Astrocyte (in vitro differentiated cells and primary cell): ENCODE data around the gene SPSB3. TPM values are rescaled to one million over a fixed set of nuclear protein-coding genes. Genes with fewer than 3 reads are reported as not detected.
A peak's percentile ranks its signal among the peaks of the same experiment; 100 is the strongest.

Experiments
- DNase-seq: peaks from one replicate; pipeline ENCODE4 v3.0.0-alpha.2; 2010; ENCODE audit warnings: low read depth
- FAIRE-seq: peaks from 2 replicates; lab custom pipeline; 2011; peaks lifted over from hg19 to GRCh38; lab: Jason Lieb, UNC
- H2AFZ ChIP-seq: 2 replicates; pipeline ENCODE4 v1.6.0; 2012; ENCODE audit warnings: low read depth, low read length, inconsistent platforms
- H3K27ac ChIP-seq: 2 replicates; pipeline ENCODE4 v1.5.1; 2011; ENCODE audit warnings: low read depth, low read length, inconsistent platforms
- H3K27me3 ChIP-seq: 2 replicates; pipeline ENCODE4 v1.6.0; 2011; ENCODE audit warnings: low read length, inconsistent platforms; ENCODE audit not compliant: insufficient read depth
- H3K36me3 ChIP-seq: 2 replicates; pipeline ENCODE4 v1.5.1; 2011; ENCODE audit warnings: low read length, inconsistent platforms; ENCODE audit not compliant: insufficient read depth
- H3K4me1 ChIP-seq: 2 replicates; pipeline ENCODE4 v1.5.1; 2011; ENCODE audit warnings: low read length, inconsistent platforms; ENCODE audit not compliant: insufficient read depth
- H3K4me2 ChIP-seq: 2 replicates; pipeline ENCODE4 v1.6.0; 2012; ENCODE audit warnings: low read length, inconsistent platforms
- H3K4me3 ChIP-seq: 2 replicates; pipeline ENCODE4 v1.5.1; 2011; ENCODE audit warnings: low read depth, mild to moderate bottlenecking, low read length, inconsistent platforms; ENCODE audit not compliant: insufficient read depth
- H3K79me2 ChIP-seq: 2 replicates; pipeline ENCODE4 v1.6.0; 2012; ENCODE audit warnings: mild to moderate bottlenecking, low read length, inconsistent platforms; ENCODE audit not compliant: insufficient read depth
- H3K9ac ChIP-seq: 2 replicates; pipeline ENCODE4 v1.6.0; 2012; ENCODE audit warnings: mild to moderate bottlenecking, low read length, inconsistent platforms
- H3K9me3 ChIP-seq: 2 replicates; pipeline ENCODE4 v1.5.1; 2012; ENCODE audit warnings: low read depth, mild to moderate bottlenecking, low read length, inconsistent platforms; ENCODE audit not compliant: insufficient read depth
- H4K20me1 ChIP-seq: 2 replicates; pipeline ENCODE4 v1.6.0; 2012; ENCODE audit warnings: low read length, inconsistent platforms; ENCODE audit not compliant: insufficient read depth
- H3K27ac Mint-ChIP-seq: one replicate; pipeline ENCODE4 v1.8.0; 2021; ENCODE audit warnings: mild to moderate bottlenecking, mixed read lengths; ENCODE audit not compliant: unreplicated experiment
- H3K27me3 Mint-ChIP-seq: one replicate; pipeline ENCODE4 v1.8.0; 2021; ENCODE audit warnings: low read depth, mixed read lengths; ENCODE audit not compliant: unreplicated experiment
- H3K36me3 Mint-ChIP-seq: one replicate; pipeline ENCODE4 v1.8.0; 2021; ENCODE audit warnings: low read depth, mixed read lengths; ENCODE audit not compliant: unreplicated experiment
- H3K4me1 Mint-ChIP-seq: one replicate; pipeline ENCODE4 v1.8.0; 2021; ENCODE audit warnings: low read depth, mixed read lengths; ENCODE audit not compliant: unreplicated experiment
- H3K4me3 Mint-ChIP-seq: one replicate; pipeline ENCODE4 v1.8.0; 2021; ENCODE audit warnings: mild to moderate bottlenecking, moderate library complexity, mixed read lengths; ENCODE audit not compliant: unreplicated experiment
- H3K9me3 Mint-ChIP-seq: one replicate; pipeline ENCODE4 v1.8.0; 2021; ENCODE audit warnings: mild to moderate bottlenecking, mixed read lengths; ENCODE audit not compliant: unreplicated experiment
- CTCF ChIP-seq: IDR thresholded peaks from 2 replicates; pipeline ENCODE4 v1.5.1; 2011; ENCODE audit warnings: low read depth, mild to moderate bottlenecking, inconsistent platforms, low read length, moderate library complexity; ENCODE audit not compliant: insufficient read depth
- EZH2 ChIP-seq: IDR thresholded peaks from 2 replicates; pipeline ENCODE4 v1.6.1; 2012; ENCODE audit warnings: mild to moderate bottlenecking, low read length, inconsistent platforms; ENCODE audit not compliant: insufficient read depth
- total RNA-seq: library from RNA; stranded (reverse); gene quantifications from 2 replicates; pipeline ENCODE4 v1.2.1, GENCODE V29; 2021

SPSB3 gene
- total RNA-seq, 1 donor from 2014 or later = 23.3 TPM

DNA sequence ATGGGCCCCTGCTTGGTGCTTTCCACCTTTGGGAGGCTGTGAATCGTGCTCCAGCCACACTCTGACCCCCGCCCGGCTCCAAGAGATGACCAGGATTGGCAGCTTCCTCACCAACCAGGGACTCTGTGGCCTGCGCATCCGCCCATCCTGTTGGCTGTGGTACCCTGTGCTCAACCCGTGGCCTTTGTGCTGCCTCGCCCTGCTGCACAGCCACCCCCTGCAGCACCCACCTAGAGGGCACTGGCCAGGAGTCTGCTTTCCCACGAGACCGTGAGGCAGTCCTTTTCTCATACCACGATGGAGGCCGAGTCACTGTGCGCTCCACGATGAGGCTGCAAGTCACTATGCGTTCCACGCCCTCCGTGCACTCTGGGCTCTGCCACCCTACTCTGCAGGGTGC, 30.4 kb downstream of the SPSB3 start:
- H3K36me3 ChIP-seq = peaks cover 20% of the 10 kb centered on the region
- H2AFZ ChIP-seq = no peak overlapping the region
- H4K20me1 ChIP-seq = peaks cover 46% of the 10 kb centered on the region
- no peak for TF ChIP-seq CTCF
- no peak for TF ChIP-seq EZH2
- no peaks in the 10 kb centered on the region for H3K27me3 ChIP-seq
- H3K9me3 ChIP-seq = no peaks in the 10 kb centered on the region
- no peaks in the 10 kb centered on the region for H3K27me3 Mint-ChIP-seq
- no peak overlapping the region for H3K4me2 ChIP-seq
- peaks cover 9% of the 10 kb centered on the region for H3K79me2 ChIP-seq
- H3K4me3 ChIP-seq = no peak overlapping the region
- H3K9ac ChIP-seq = no peak overlapping the region
- peak overlapping the region; percentile 69 for H3K27ac Mint-ChIP-seq
- peaks cover 18% of the 10 kb centered on the region for H3K36me3 Mint-ChIP-seq
- peaks cover 8% of the 10 kb centered on the region for H3K4me1 ChIP-seq
- FAIRE-seq (no peak), DNase-seq (no peak)
- no peak overlapping the region for H3K4me3 Mint-ChIP-seq
- no peak overlapping the region for H3K27ac ChIP-seq
- H3K4me1 Mint-ChIP-seq = peaks cover 10% of the 10 kb centered on the region
- H3K9me3 Mint-ChIP-seq = no peaks in the 10 kb centered on the region

DNA sequence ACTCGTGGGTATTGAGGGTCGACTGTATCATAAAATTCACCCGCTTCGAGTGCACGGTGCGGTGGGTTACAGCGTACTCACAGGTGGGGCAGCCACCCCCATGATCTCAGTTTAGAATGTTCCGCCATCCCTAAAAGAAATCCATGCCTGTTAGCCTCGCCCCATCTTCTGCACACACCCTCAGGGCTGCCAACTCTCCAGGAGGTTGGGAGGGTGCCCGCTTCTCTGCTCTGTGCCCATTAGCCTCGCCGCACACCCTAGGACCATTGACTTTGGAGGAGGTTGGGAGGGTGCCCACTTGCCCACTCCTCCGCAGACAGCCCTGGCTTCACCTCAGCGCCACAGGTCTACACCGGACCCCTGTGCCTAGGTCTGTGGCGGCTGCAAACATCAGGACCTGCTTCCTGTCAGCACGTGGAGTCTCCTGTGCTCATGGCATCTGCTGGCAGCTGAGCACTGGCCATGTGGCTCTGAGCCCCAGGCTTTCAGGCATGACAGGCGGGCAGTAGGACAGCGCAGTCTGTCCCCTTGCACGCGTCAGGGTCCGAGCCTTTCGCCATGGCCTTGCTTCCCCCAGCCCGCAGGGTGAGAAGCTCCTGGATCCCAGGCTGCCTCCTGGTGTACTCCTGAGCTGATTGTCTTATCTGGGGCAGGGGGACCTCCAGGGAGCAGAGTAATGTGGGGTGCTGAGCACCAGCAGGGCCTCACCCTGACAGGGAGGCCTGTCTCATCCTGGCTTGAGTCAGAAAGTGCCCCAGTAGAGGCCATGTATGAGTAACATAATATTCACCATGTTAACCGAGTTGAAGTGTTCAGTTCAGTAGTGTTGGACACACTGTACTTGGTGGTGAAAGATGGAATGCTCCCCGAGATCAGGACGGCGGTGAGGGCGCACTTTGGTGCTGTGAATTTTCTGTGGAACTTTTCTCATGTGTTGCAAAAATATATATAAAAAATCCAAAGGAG, 32.9 kb downstream of the SPSB3 start:
- Histone ChIP-seq H4K20me1 (peaks cover 35% of the 10 kb centered on the region), H3K27me3 (no peaks in the 10 kb centered on the region), H3K4me3 (no peak overlapping the region), H3K4me1 (peaks cover 31% of the 10 kb centered on the region), H3K9ac (no peak overlapping the region), H3K9me3 (no peaks in the 10 kb centered on the region), H3K27ac (no peak overlapping the region), H3K4me2 (no peak overlapping the region), H2AFZ (no peak overlapping the region), H3K36me3 (peaks cover 20% of the 10 kb centered on the region), H3K79me2 (peaks cover 9% of the 10 kb centered on the region)
- DNase-seq = peak; percentile 14
- no peak for FAIRE-seq
- Mint-ChIP-seq H3K4me3 (no peak overlapping the region), H3K4me1 (peaks cover 20% of the 10 kb centered on the region), H3K27ac (no peak overlapping the region), H3K36me3 (peaks cover 15% of the 10 kb centered on the region), H3K9me3 (no peaks in the 10 kb centered on the region), H3K27me3 (no peaks in the 10 kb centered on the region)
- TF ChIP-seq CTCF (no peak), EZH2 (no peak)

DNA sequence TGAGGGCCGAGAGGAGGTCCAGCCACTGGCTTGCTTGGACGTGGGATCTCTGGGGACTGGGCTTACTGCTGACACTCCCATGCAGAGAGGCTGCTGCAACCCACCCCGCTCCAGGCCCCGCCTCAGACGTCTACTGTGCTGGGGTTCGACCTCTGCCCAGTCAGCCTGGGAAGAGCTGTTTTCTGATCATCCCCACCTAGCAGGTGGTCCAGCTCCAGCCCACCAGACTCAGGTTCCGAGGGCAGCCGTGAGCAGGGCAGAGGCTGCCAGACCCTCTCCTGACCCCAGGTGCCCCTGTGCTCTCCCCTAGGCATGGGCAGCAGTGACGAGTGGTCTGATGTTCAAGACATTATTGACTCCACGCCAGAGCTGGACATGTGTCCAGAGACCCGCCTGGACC, 34.4 kb downstream of the SPSB3 start:
- H3K4me1 Mint-ChIP-seq = peaks cover 19% of the 10 kb centered on the region
- H3K36me3 ChIP-seq = peaks cover 17% of the 10 kb centered on the region

More for the DNA sequence above, 34.4 kb downstream of the SPSB3 start:
- Histone ChIP-seq H3K4me1 (peaks cover 34% of the 10 kb centered on the region), H3K79me2 (peaks cover 9% of the 10 kb centered on the region), H3K4me3 (no peak overlapping the region), H3K9me3 (no peaks in the 10 kb centered on the region), H4K20me1 (peaks cover 28% of the 10 kb centered on the region), H3K4me2 (no peak overlapping the region), H3K27me3 (no peaks in the 10 kb centered on the region), H3K9ac (no peak overlapping the region), H3K27ac (no peak overlapping the region), H2AFZ (no peak overlapping the region)
- Mint-ChIP-seq H3K9me3 (no peaks in the 10 kb centered on the region), H3K4me3 (no peak overlapping the region), H3K36me3 (peaks cover 14% of the 10 kb centered on the region), H3K27ac (no peak overlapping the region), H3K27me3 (no peaks in the 10 kb centered on the region)
- DNase-seq = no peak
- FAIRE-seq = no peak
- TF ChIP-seq EZH2 (no peak), CTCF (no peak)
